ENCODE measurements around the gene CEP112. TPM values are rescaled to one million over a fixed set of nuclear protein-coding genes. Genes with fewer than 3 reads are reported as not detected.

The CEP112 gene
- total and polyA plus RNA-seq, 2 of the 8 experiments (the other 6 are each of a cell fraction or from before 2014, with no cell fraction given), result 0.62 to 3.1 TPM

GRCh38 chr17:65780111-65780510 lies 411.8 kb downstream of the CEP112 start:
- H3K4me3 ChIP-seq (ENCODE audit: extremely low read depth in 1 of 4, insufficient read depth in 2 of 4, low read depth in 3 of 4, low read length in 4 of 4), result no peak overlapping the region
- H2AFZ ChIP-seq (ENCODE audit: low read length), result no peak overlapping the region
- no peaks in the 10 kb centered on the region; a peak in 1 of 7 replicates for H3K27me3 ChIP-seq (replicated peaks in 1 of 4; ENCODE audit: control insufficient read depth in 3 of 4, extremely low read depth in 1 of 4, insufficient read depth in 3 of 4, low read length in 3 of 4)
- H3K4ac ChIP-seq (replicated peaks; ENCODE audit: insufficient read length, low read depth, low read length), result no peak overlapping the region
- H2BK20ac ChIP-seq (ENCODE audit: low read length), result no peak overlapping the region
- no peak overlapping the region for H4K8ac ChIP-seq (ENCODE audit: extremely low read depth, insufficient read depth, low read length)
- no peak overlapping the region for H2BK15ac ChIP-seq (ENCODE audit: low read length)
- H2BK5ac ChIP-seq (ENCODE audit: low read depth, low read length), result no peak overlapping the region
- no peaks in the 10 kb centered on the region for H3K79me2 ChIP-seq (ENCODE audit: control insufficient read depth in 1 of 2, insufficient read depth in 2 of 2, low read length in 2 of 2)
- no peak overlapping the region for H3K56ac ChIP-seq (replicated peaks; ENCODE audit: insufficient read length, low read depth, low read length)
- no peak overlapping the region for H3K4me2 ChIP-seq (ENCODE audit: insufficient read depth in 1 of 2, low read depth in 2 of 2, low read length in 2 of 2)
- no peak overlapping the region for H4K5ac ChIP-seq (ENCODE audit: insufficient read length, low read depth, low read length)
- no peak overlapping the region for H2BK120ac ChIP-seq (replicated peaks; ENCODE audit: low read depth, low read length)
- H2AK5ac ChIP-seq (ENCODE audit: low read depth, low read length), result no peak overlapping the region
- no peak overlapping the region for H3K14ac ChIP-seq (ENCODE audit: insufficient read length)
- no peak for FAIRE-seq
- no peaks in the 10 kb centered on the region; a peak in 2 of 7 replicates for H3K4me1 ChIP-seq (replicated peaks in 1 of 4; ENCODE audit: control insufficient read depth in 3 of 4, insufficient read depth in 4 of 4, low read length in 3 of 4)
- no peak for DNase-seq (ENCODE audit: low read depth in 1 of 2, low spot score in 2 of 2)
- TF ChIP-seq RAD21 (IDR thresholded peaks at IDR 0.05 in 1 of 2, conservative IDR thresholded peaks at IDR 0.05 in 1 of 2; ENCODE audit: low read depth in 2 of 2, low read length in 2 of 2) (no peak), TAF1 (IDR thresholded peaks at IDR 0.05; ENCODE audit: low read depth, low read length) (no peak), GTF2F1 (IDR thresholded peaks at IDR 0.05; ENCODE audit: borderline replicate concordance, low read depth, low read length) (no peak), JUND (IDR thresholded peaks at IDR 0.05; ENCODE audit: low read length) (no peak), SIN3A (conservative IDR thresholded peaks at IDR 0.05 in 1 of 2, IDR thresholded peaks at IDR 0.05 in 1 of 2; ENCODE audit: low read depth in 1 of 2, low read length in 2 of 2) (no peak), SP1 (IDR thresholded peaks at IDR 0.05; ENCODE audit: low read depth, low read length) (no peak), KDM1A (IDR thresholded peaks at IDR 0.05; ENCODE audit: borderline replicate concordance, low read length) (no peak), BRCA1 (IDR thresholded peaks at IDR 0.05; ENCODE audit: low read depth, low read length) (no peak), SAP30 (IDR thresholded peaks at IDR 0.05; ENCODE audit: insufficient read depth, insufficient replicate concordance, low read length) (no peak), GABPA (IDR thresholded peaks at IDR 0.05; ENCODE audit: borderline replicate concordance, insufficient read depth, low read length) (no peak), POLR2A (IDR thresholded peaks at IDR 0.05; ENCODE audit: control extremely low read depth in 1 of 2, low read depth in 2 of 2, low read length in 2 of 2) (no peak)
- no peak overlapping the region for H2BK12ac ChIP-seq (ENCODE audit: low read depth, low read length)
- ChIA-PET POLR2A (ENCODE audit: partially characterized antibody) (no interaction called here), CTCF (ENCODE audit: partially characterized antibody) (interaction anchor here (1.7 to 3.9 kb wide), 2 partner anchors 15 to 18 kb away, joined by 5 to 13 read pairs; no protein-coding TSS in a partner anchor)
- H3K23ac ChIP-seq (ENCODE audit: insufficient read length), result no peak overlapping the region
- no peaks in the 10 kb centered on the region for H4K20me1 ChIP-seq (replicated peaks in 1 of 2; ENCODE audit: control insufficient read depth in 1 of 2, insufficient read depth in 2 of 2, low read length in 2 of 2)
- no peak overlapping the region for H3K27ac ChIP-seq (ENCODE audit: low read depth, low read length)
- H3K79me1 ChIP-seq (ENCODE audit: low read depth, low read length), result no peaks in the 10 kb centered on the region
- H3K23me2 ChIP-seq (ENCODE audit: low read depth, low read length), result no peaks in the 10 kb centered on the region
- H3K9ac ChIP-seq (replicated peaks in 1 of 4; ENCODE audit: extremely low read depth in 1 of 4, low read depth in 3 of 4, low read length in 3 of 4), result no peak overlapping the region
- 100% methylated on average over 1 of the region's 1 CpG; no CpG with 5 or more reads in 1 of the 2 experiments for WGBS, 2 experiments (ENCODE audit: extremely low coverage in 1 of 2, insufficient coverage in 1 of 2, insufficient read length in 1 of 2, insufficient replicate concordance in 2 of 2, low coverage in 1 of 2, low lambda C conversion rate in 2 of 2, missing lambda C conversion rate in 1 of 2)
- no peaks in the 10 kb centered on the region for H3K36me3 ChIP-seq (ENCODE audit: control insufficient read depth in 2 of 4, insufficient read depth in 4 of 4, low read length in 3 of 4)
- no peak overlapping the region for H4K91ac ChIP-seq (replicated peaks; ENCODE audit: insufficient read length, low read length)
- peaks cover 0 to 3% of the 10 kb centered on the region in 2 experiments; a peak in 2 of 4 replicates for H3K9me3 ChIP-seq (ENCODE audit: insufficient read depth in 2 of 2, low read depth in 1 of 2, low read length in 1 of 2)
- no peak overlapping the region for H3K18ac ChIP-seq (ENCODE audit: extremely low read depth, low read length)

All from H1 (cell line).